AG09309 (cell line): ENCODE results near the gene USP2.

Experiments used
- DNase-seq: peaks from one replicate; pipeline ENCODE4 v3.0.0-alpha.2; 2010; ENCODE audit warnings: low read depth
- H3K4me3 ChIP-seq: 2 replicates; pipeline ENCODE4 v1.5.1; 2011; ENCODE audit warnings: mild to moderate bottlenecking, low read depth, low read length, moderate library complexity; ENCODE audit not compliant: control insufficient read depth
- TF ChIP-seq, protein P1 (sequence below): IDR thresholded peaks from 2 replicates; pipeline ENCODE4 v1.5.1; 2011; ENCODE audit warnings: mild to moderate bottlenecking, low read depth, low read length, inconsistent platforms; ENCODE audit not compliant: insufficient read depth, control insufficient read depth; ENCODE audit errors: missing control alignments

USP2 gene

DNA sequence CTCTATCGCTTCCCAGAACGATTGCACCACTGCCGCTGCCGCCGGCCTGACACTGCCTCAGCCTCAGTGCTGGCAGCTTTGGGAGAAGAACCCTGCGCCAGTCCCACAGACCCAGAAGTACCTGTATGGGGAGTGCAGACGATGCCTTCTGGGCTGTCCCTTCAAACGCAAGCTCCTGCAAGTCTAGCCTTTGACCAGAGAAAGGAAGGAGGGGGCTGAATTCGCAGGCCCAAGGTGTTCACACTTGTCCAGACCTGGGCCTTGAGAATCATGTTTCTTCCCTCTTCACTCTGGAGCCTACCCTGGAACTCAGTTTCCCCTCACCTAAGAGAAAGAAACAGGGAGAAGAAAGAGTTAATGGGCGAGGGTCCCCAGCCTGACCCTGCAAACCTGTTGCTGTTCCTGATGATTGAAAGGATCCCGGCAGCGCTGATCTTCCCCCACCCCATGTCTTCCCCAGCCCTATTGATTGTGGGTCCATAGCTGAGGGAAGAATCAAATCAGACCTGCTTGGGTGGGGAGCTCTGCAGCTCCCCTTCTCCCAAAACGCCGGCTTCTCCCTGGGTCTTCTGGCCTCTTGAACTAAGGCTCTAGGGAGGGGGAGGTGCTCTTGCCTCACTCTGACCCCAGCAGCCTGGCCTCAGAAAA lies 63.8 kb downstream of the USP2 start:
- H3K4me3 ChIP-seq = no peak overlapping the region
- no peak for DNase-seq
- TF ChIP-seq, protein P1, sequence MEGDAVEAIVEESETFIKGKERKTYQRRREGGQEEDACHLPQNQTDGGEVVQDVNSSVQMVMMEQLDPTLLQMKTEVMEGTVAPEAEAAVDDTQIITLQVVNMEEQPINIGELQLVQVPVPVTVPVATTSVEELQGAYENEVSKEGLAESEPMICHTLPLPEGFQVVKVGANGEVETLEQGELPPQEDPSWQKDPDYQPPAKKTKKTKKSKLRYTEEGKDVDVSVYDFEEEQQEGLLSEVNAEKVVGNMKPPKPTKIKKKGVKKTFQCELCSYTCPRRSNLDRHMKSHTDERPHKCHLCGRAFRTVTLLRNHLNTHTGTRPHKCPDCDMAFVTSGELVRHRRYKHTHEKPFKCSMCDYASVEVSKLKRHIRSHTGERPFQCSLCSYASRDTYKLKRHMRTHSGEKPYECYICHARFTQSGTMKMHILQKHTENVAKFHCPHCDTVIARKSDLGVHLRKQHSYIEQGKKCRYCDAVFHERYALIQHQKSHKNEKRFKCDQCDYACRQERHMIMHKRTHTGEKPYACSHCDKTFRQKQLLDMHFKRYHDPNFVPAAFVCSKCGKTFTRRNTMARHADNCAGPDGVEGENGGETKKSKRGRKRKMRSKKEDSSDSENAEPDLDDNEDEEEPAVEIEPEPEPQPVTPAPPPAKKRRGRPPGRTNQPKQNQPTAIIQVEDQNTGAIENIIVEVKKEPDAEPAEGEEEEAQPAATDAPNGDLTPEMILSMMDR = no peak

DNA sequence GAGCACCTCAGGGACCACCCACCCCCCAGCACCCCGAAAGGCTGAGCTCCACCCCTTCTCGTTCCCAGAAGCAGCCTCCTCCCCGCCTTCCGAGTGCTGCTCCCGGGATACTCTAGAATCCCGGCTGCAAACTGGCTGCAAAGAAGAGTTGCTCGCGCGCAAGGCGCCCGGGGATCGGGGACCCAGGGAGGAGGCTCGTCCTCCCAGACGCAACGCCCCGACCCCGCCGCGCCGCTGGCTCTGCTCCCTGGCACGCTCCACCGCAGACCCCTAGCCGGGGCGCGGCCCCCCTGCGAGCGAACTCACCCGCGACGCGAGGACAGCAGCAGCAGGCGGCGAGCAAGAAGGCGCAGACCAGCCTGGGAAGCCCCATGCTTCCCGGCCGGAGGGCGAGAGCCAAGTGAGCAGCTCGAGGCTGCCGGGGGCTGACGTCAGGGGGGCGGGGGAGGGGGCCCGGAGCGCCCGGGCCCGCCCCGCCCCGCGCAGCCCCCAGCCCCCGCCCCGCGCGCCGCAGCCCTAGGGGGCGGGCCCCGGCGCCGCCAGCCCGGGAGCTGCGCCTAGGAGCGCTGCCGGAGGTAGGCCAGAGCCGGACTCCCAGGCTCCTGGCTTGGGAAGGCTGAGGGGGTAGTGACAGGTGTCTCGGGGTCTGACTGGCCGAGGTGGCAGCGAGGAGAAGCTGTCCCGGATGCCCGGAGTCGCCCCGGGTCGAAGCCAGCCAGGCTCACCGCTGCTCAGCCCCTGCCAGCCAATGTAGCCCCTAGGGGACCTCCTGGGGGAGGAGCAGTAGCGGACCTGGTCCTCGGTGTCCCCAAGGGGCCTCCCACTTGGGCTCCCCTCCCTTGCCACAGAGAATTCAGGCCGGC lies 64.5 kb downstream of the USP2 start, which contains the start of gene MCAM:
Gene MCAM, minus strand, starts transcription at position 402 of the 863 bp plus-strand sequence. Its CDS starts 29 bp downstream, at position 373.
- peak within 1 kb of the TSS; percentile 40 for H3K4me3 ChIP-seq
- TF ChIP-seq, protein P1 = no peak
- no peak for DNase-seq

- peak overlapping the region; percentile 40 for H3K4me3 ChIP-seq
- TF ChIP-seq, protein P1 = no peak
- DNase-seq = no peak
Measured at GRCh38 chr11:119316016-119316728, 65.3 kb downstream of the USP2 start.

DNA sequence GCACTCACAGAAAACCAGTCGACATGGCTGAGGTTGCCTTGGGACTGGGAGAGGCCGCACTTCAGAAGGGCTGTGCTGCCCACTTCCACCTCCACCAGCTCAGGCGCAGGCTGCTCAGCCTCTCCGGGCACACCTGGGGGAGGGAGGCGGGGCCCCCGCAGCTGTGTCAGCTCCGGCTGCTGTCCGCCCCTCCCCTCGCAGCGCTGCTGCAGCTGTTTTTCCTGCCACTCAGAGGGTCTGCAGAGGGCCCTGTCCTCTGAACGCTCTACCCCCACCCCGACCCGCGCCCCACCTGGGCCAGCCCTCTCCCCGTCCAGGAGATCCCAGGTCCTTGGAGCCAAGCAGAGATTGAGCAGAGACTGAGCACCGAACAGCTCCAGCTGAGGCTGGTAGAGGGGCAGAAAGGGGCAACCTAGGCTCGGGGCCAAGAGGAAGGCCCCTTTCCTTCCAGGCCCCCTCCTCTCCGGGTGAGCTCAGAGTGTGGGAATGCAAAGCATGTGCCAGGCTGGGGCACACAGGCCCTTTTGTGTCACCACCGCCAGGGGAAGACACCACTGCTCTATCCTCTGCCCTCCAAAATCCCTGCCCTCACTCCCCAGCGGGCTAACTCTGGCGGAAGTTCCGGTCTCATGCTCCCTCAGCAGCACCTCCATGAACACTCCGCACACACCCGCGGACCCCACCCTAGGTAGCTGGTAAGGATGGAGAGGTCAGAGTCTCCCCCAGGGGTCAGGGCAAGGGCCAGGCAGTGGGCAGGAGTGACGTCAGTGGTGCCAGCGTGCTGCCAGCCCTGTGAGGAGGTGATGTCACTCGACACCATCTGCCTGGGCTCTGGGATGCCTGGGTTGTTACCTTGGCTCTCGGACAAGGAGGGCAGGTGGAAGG lies 66.1 kb downstream of the USP2 start:
- no peak overlapping the region; the same call in 1 of the 2 replicates for H3K4me3 ChIP-seq
- TF ChIP-seq, protein P1 = no peak
- DNase-seq = no peak

DNA sequence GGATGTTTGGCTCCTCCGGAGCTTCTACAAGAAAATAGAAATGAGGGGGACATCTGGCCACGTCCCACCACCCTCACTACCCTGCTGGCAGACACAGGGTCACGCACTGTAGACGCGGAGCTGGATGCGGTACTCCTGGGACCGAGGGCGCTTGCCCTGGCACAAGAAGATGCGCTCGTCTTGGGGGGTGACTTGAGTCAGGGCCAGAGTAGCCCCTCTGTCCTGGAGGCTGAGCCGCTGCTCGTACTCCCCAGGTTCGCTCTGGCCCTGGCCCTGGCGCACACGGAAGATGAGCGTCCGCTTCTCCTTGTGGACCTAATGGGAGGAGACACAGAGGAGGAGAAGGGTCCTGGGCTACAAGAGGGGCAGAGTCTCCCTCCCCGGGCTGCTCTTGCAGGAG lies 66.8 kb downstream of the USP2 start:
- TF ChIP-seq, protein P1 = no peak
- no peak for DNase-seq
- H3K4me3 ChIP-seq = no peak overlapping the region

DNA sequence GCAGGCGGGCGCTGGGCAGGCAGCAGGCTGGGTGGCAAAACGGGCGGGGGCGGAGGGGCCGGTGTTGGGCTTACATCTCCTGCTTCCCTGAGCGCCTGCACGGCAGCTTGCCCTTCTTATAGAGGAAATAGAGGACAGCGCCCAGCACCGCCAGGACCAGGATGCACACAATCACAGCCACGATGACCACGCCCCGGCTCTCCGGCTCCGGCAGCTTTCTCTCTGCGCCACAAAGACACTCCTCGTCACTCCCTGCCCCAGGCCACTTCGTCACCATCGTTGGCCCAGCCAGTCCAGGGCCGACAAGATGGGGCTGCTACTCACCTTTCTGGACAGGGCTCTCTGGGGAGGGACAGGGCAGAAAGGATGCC lies 70.8 kb downstream of the USP2 start:
- H3K4me3 ChIP-seq = no peak overlapping the region
- TF ChIP-seq, protein P1 = no peak

More for the DNA sequence above, 70.8 kb downstream of the USP2 start:
- no peak for DNase-seq
